Cardiac fibroblast (primary cell): ENCODE data around the gene MYO1A.

Source experiments
- DNase-seq, 2 donors: peaks; one replicate each; pipeline versions ENCODE4 v3.0.0 to v3.0.0-alpha.2; 2010; ENCODE audit warnings: low read depth in 2 of 2
- H3K4me3 ChIP-seq, 2 donors: replicated peaks in 1 of 2; 1 replicate in 1 of 2; 2 replicates in 1 of 2; pipeline ENCODE4 v1.5.1; 2011; ENCODE audit warnings: low read depth in 2 of 2, low read length in 2 of 2, mild to moderate bottlenecking in 2 of 2, moderate library complexity in 1 of 2
- CTCF ChIP-seq: IDR thresholded peaks from one replicate; pipeline ENCODE4 v1.5.1; 2011; ENCODE audit warnings: low read depth, mild to moderate bottlenecking, low read length, inconsistent platforms

The MYO1A gene

GRCh38 chr12:57049890-57050289 lies at the start of gene MYO1A:
Gene MYO1A (minus strand): TSS chr12:57050129. CDS start chr12:57048323, 1,806 bp downstream.
- no peak within 1 kb of the TSS for H3K4me3 ChIP-seq
- no peak for TF ChIP-seq CTCF
- DNase-seq = peak; percentile 13 to 20

GRCh38 chr12:57099047-57099714 lies 49.3 kb upstream of the MYO1A start:
- no peak overlapping the region for H3K4me3 ChIP-seq
- no peak for TF ChIP-seq CTCF
- no peak for DNase-seq

- H3K4me3 ChIP-seq = no peak overlapping the region
- no peak for TF ChIP-seq CTCF
- DNase-seq = no peak
These were observed 48.6 kb upstream of the MYO1A start for GRCh38 chr12:57098546-57098945.

GRCh38 chr12:57097554-57097835 lies 47.6 kb upstream of the MYO1A start:
- DNase-seq = no peak
- no peak for TF ChIP-seq CTCF
- no peak overlapping the region for H3K4me3 ChIP-seq

GRCh38 chr12:57096748-57097553 lies 47.0 kb upstream of the MYO1A start:
- no peak for TF ChIP-seq CTCF
- DNase-seq = no peak
- no peak overlapping the region for H3K4me3 ChIP-seq

GRCh38 chr12:57096099-57096572 lies 46.2 kb upstream of the MYO1A start:
- no peak overlapping the region for H3K4me3 ChIP-seq
- TF ChIP-seq CTCF = no peak
- peak in 1 of 2 donors; percentile 41 for DNase-seq
